MM.1S (cell line): ENCODE results near the gene PMM2.

Source experiments
- DNase-seq: peaks from one replicate; pipeline ENCODE4 v3.0.0-alpha.2; 2015
- H2AFZ ChIP-seq: fragments of 300-600 bp; sonication (generic); 2 replicates; pipeline ENCODE4 v1.6.0; 2016; ENCODE audit warnings: antibody characterized with exemption, low read length
- H3F3A ChIP-seq: fragments of 300-600 bp; sonication (generic); 2 replicates; pipeline ENCODE4 v1.6.1; 2016; ENCODE audit warnings: mild to moderate bottlenecking, antibody characterized with exemption, low read length, moderate library complexity, mixed read lengths; ENCODE audit not compliant: insufficient read depth
- H3K27ac ChIP-seq: fragments of 300-600 bp; sonication (generic); 2 replicates; pipeline ENCODE4 v1.5.1; 2016; ENCODE audit warnings: mild to moderate bottlenecking, low read length
- H3K27me3 ChIP-seq: fragments of 300-600 bp; sonication (generic); replicated peaks from 2 replicates; pipeline ENCODE4 v1.6.0; 2016; ENCODE audit warnings: low read length; ENCODE audit not compliant: insufficient read depth
- H3K36me3 ChIP-seq: fragments of 300-600 bp; sonication (generic); replicated peaks from 2 replicates; pipeline ENCODE4 v1.6.1; 2016; ENCODE audit warnings: mild to moderate bottlenecking, low read length, mixed read lengths; ENCODE audit not compliant: insufficient read depth
- H3K4me1 ChIP-seq: fragments of 300-600 bp; sonication (generic); 2 replicates; pipeline ENCODE4 v1.6.1; 2016; ENCODE audit warnings: low read length, mixed read lengths
- H3K4me2 ChIP-seq: fragments of 300-600 bp; sonication (generic); 2 replicates; pipeline ENCODE4 v1.6.0; 2016; ENCODE audit warnings: low read depth, low read length
- H3K4me3 ChIP-seq: fragments of 300-600 bp; sonication (generic); 2 replicates; pipeline ENCODE4 v1.5.1; 2016; ENCODE audit warnings: low read length, mixed read lengths
- H3K79me2 ChIP-seq: fragments of 300-600 bp; sonication (generic); 2 replicates; pipeline ENCODE4 v1.6.1; 2016; ENCODE audit warnings: mixed run types, low read length, mixed read lengths
- H3K9ac ChIP-seq: fragments of 300-600 bp; sonication (generic); 2 replicates; pipeline ENCODE4 v1.6.1; 2016; ENCODE audit warnings: low read length, mixed read lengths
- H3K9me2 ChIP-seq: fragments of 300-600 bp; sonication (generic); replicated peaks from 2 replicates; pipeline ENCODE4 v1.6.1; 2016; ENCODE audit warnings: mild to moderate bottlenecking, low read length, mixed read lengths; ENCODE audit not compliant: insufficient read depth
- H3K9me3 ChIP-seq: fragments of 300-600 bp; sonication (generic); replicated peaks from 2 replicates; pipeline ENCODE4 v1.6.1; 2016; ENCODE audit warnings: mild to moderate bottlenecking, low read length, mixed read lengths; ENCODE audit not compliant: insufficient read depth
- H4K20me1 ChIP-seq: fragments of 300-600 bp; sonication (generic); 2 replicates; pipeline ENCODE4 v1.6.1; 2016; ENCODE audit warnings: mild to moderate bottlenecking, low read length, moderate library complexity, mixed read lengths; ENCODE audit not compliant: insufficient read depth
- CTCF ChIP-seq: fragments of 300-600 bp; sonication (generic); IDR thresholded peaks from 2 replicates; pipeline ENCODE4 v1.5.1; 2016; ENCODE audit warnings: antibody characterized with exemption, low read length, mixed read lengths
- EZH2 ChIP-seq: fragments of 300-600 bp; sonication (generic); optimal IDR thresholded peaks from 2 replicates; pipeline ENCODE3; 2017; ENCODE audit warnings: low read depth, mild to moderate bottlenecking, antibody characterized with exemption, low read length, mixed read lengths
- EZH2phosphoT487 ChIP-seq: fragments of 300-600 bp; sonication (generic); IDR thresholded peaks from 2 replicates; pipeline ENCODE4 v1.6.1; 2018; ENCODE audit warnings: antibody characterized with exemption, low read length

PMM2 gene

GRCh38 chr16:8882041-8882617 lies 84.5 kb downstream of the PMM2 start, which contains the start of gene LITAFD:
TSS of gene LITAFD (plus strand) at chr16:8882351. CDS start at chr16:8884356, 2,005 bp downstream.
- Histone ChIP-seq H4K20me1 (no peaks in the 10 kb centered on the region), H3K9ac (no peak within 1 kb of the TSS), H3K27ac (no peak within 1 kb of the TSS), H3F3A (0 out of 2 replicates have a peak, but pooled peaks cover 3% of the 10 kb centered on the region), H3K9me3 (no peaks in the 10 kb centered on the region), H2AFZ (no peak within 1 kb of the TSS), H3K36me3 (no peaks in the 10 kb centered on the region), H3K4me1 (no peaks in the 10 kb centered on the region), H3K9me2 (no peaks in the 10 kb centered on the region), H3K27me3 (no peaks in the 10 kb centered on the region), H3K4me3 (no peak within 1 kb of the TSS), H3K79me2 (no peaks in the 10 kb centered on the region), H3K4me2 (no peak within 1 kb of the TSS)
- no peak for DNase-seq
- TF ChIP-seq EZH2 (no peak), EZH2phosphoT487 (no peak), CTCF (no peak)

GRCh38 chr16:8882725-8883377 lies 85.2 kb downstream of the PMM2 start:
- H3K4me1 ChIP-seq = no peaks in the 10 kb centered on the region
- no peak overlapping the region for H3K27ac ChIP-seq
- H2AFZ ChIP-seq = no peak overlapping the region
- no peaks in the 10 kb centered on the region for H3K79me2 ChIP-seq
- no peak overlapping the region for H3K9ac ChIP-seq
- H3K4me3 ChIP-seq = no peak overlapping the region
- H3K4me2 ChIP-seq = no peak overlapping the region
- no peaks in the 10 kb centered on the region for H3K9me3 ChIP-seq
- TF ChIP-seq CTCF (no peak), EZH2phosphoT487 (no peak), EZH2 (no peak)
- H3K9me2 ChIP-seq = no peaks in the 10 kb centered on the region
- 0 out of 2 replicates have a peak, but pooled peaks cover 3% of the 10 kb centered on the region for H3F3A ChIP-seq
- DNase-seq = no peak
- no peaks in the 10 kb centered on the region for H3K36me3 ChIP-seq
- H4K20me1 ChIP-seq = no peaks in the 10 kb centered on the region
- H3K27me3 ChIP-seq = no peaks in the 10 kb centered on the region

- no peaks in the 10 kb centered on the region for H3K27me3 ChIP-seq
- H3K27ac ChIP-seq = no peak overlapping the region
- no peak for TF ChIP-seq EZH2
- no peak for DNase-seq
- no peaks in the 10 kb centered on the region for H3K9me3 ChIP-seq
- no peaks in the 10 kb centered on the region for H3K4me1 ChIP-seq
- no peak overlapping the region for H3K9ac ChIP-seq
- 0 out of 2 replicates have a peak, but pooled peaks cover 3% of the 10 kb centered on the region for H3F3A ChIP-seq
- H3K4me3 ChIP-seq = no peak overlapping the region
- H3K9me2 ChIP-seq = no peaks in the 10 kb centered on the region
- H4K20me1 ChIP-seq = no peaks in the 10 kb centered on the region
- no peaks in the 10 kb centered on the region for H3K36me3 ChIP-seq
- H3K79me2 ChIP-seq = no peaks in the 10 kb centered on the region
- H3K4me2 ChIP-seq = no peak overlapping the region
- H2AFZ ChIP-seq = no peak overlapping the region
These were observed 88.3 kb downstream of the PMM2 start for GRCh38 chr16:8885674-8886592.
